Effector CD4-positive, alpha-beta T cell (primary cell): ENCODE results near the gene GSG1L.

Experiments used
- DNase-seq: peaks from one replicate; pipeline ENCODE4 v3.0.0-alpha.2; 2020

GSG1L gene

DNA sequence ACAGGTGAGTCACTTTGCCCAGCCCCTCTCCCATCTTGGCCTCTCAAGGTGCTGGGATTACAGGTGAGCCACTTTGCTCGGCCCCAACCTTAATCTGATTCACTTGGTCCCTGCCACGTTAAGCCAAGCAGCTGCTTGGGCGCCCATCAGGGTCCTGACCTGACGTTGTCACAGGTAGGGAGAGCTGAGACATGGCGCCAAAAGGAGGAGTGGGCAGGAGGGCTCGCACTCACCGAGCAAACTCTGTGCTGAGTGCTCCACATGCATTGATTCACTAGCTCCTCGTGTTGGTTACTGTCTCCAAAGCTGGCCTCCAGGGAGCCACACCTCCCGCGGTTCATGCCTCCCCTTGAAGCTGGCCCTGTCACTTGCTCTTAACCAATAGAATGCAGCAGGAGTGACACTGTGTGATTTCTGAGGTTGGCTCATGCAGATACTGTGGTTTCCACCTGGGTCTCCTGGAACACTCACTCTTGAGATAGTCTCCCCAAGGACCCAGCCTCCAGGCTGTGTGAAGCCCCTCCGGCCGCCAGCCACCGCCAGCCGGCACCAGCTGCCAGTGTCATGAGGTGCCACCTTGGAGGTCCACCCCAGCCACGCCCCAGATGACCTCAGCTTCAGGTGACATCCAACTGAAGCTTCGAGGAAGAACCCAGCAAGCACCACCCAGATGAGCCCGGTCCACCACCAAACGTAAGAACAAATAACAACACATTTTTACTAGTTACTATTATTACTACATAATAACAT lies 223.0 kb downstream of the GSG1L start:
- no peak for DNase-seq

DNA sequence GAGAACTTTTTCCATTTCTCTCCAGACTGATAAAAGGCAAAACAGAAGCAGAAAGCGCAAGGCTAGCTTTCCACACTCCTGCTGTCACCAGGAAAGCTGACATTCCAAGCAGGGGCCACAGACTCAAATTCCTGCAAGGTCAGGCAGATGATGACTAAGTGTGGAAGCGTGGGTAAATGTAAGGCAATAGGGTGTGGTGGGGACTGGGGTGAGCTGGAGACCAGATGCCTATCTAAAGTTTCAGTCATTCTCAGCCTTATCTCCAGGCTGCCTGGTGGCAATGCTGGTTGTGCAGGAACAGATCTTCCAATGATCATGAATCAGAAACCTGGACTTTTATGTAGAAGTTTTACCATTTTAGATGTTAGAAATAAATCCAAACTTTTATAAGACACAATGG lies 224.1 kb downstream of the GSG1L start:
- DNase-seq: no peak

DNA sequence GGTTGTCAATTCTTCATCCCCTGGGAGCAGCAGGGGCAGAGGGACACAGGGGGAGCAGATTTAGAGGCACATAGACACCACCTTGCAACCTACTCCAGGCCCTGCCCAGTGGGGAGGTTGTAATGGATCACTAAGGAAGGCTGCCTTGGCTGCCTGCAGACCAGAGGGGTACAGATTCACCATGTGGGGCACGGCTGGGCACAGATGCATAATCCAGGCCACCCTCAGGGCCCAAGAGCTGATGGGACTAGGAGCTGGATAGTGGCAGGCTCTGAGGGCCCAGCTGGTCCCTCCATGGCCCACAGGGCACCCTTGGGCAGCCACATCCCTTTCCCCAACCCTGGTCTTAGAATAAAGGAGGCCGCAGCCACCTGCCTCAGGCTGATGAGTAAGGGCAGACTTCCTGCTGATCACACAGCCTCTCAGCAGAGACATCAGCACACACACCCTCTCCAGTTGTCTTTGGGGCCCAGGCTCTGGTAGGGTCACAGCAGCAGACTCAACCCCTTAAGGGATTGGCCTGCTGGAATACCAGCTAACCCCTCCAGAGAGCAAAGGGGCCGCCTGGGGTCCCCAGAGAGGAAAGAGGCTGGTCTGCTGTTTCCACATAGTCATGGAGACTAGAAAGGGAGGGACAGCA lies 224.9 kb downstream of the GSG1L start:
- DNase-seq: no peak

DNA sequence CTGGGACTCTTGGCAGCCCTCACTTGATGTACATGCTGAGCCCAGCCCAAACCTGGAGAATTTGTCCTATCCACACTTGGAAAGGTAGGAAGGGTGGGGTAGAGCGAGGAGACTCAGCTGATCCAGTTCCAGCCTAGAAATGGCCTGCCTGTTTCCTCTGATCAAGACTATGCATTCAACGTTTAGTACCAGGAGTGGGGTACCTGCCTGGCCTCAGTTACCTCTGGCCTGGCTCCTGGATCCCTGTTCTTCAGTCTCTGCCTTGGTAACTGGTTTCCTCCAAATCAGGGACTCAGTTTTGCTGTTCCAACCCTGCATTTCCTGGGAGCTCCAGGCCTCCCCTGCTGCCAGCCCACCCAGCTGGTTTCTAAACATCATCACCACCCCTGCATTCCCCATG lies 233.5 kb downstream of the GSG1L start:
- no peak for DNase-seq

DNA sequence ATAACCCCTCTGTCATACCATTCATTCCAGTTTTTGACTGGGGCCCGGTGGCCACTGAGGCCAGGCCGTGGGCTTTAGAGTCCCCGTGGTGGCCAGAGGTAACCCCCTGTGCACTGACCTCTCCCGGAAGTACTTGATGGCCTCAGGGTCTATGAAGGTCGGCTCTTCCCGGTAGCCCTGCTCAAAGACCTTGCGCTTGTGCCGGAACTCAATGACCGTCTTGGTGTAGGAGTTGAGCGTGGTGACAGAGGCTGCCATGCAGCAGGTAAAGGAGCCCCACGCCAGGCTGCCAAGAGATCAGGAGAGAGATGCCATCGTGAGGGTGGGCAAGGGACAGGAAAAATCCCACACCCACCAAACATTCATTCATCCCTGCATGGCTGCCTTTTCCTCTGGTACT lies 234.8 kb downstream of the GSG1L start:
- DNase-seq: no peak

DNA sequence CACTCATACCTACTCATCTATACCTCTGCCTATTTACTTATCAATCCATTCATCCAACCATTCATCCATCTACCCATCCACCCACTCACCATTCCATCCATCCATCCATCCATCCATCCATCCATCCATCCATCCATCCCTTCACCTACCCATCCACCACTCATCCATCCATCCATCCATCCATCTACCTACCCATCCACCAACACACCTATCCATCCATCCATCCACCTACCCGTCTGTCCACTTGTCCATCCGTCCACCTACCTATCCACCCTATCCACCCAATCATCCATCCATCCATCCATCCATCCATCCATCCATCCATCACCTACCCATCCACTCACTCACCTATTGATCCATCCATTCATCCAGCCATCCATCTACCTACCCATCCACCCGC lies 235.7 kb downstream of the GSG1L start:
- DNase-seq: no peak

DNA sequence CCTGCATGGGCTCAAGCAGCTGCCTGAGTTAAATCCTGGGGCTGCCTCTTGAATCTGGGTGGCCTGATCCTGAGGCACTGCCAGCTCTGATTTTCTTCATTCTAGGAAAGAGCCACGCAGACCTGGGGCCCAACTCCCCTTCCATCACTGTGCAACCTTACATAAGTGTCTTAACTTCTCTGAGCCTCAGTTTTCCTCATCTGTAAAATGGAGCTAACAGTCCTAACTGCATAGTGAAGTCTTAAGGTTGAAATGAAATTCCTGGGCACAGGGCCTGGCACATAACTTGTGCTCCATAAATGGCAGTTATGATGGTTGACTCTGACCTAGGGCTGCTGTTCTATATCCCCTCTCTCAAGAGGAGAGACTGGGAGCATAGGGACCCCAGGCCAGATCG lies 236.6 kb downstream of the GSG1L start:
- DNase-seq: no peak

DNA sequence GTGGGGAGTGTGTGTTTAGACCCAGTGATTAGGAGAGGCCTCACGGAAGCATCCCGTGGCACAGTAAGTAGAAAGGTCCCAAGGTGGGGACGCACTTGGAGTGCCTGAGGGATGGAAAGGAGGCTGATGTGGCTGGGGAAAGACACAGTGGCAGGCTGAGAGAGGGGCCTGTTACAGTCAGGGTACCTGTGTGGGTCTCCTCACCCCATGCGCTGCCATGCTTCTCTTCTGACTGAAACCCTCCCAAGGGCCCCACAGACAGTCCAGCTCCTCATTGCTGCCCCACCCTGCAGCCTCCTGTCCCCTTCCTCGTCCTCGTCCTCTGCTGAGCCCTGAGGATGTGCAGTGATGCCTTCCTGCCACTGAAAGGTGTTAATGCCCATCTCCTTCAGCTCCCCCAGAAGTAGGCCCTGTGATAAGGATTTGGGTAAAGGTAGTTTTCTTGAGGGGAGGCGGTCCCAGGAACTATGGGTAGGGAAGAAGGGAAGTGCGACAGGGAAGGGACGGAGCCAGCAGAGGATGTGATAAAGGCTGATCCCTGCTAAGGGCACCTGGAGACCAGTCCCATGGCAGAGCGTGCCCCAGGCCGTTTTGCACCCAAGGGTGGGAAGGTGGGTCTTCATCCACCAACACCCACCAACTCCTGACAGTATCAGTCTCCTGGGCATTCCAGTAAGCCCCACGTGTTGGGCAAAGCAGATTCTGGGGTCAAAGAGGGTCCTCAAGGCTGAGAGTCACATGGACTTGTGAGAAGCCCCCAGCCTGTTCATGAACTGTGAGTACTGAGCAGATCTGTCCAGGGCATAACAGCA lies 237.2 kb downstream of the GSG1L start:
- DNase-seq: no peak

DNA sequence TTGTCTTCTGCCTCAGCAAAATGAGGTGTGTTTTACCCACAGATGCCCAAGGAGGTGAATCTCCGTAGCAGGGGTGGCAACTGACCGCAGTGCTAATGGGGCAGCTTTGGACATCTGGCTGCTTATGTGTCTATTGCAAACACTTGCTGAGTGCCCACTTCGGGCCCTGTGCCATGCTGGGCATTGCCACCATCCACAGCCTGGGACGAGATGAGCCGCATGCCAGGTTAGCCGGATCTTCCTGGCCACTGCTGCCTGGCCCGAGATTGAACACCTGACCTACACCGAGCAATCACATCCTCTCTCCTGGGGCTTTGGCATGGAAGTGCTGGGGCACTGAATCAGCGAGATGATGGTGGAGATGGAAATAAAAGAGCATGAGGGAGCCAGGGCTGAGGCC lies 238.7 kb downstream of the GSG1L start:
- no peak for DNase-seq

DNA sequence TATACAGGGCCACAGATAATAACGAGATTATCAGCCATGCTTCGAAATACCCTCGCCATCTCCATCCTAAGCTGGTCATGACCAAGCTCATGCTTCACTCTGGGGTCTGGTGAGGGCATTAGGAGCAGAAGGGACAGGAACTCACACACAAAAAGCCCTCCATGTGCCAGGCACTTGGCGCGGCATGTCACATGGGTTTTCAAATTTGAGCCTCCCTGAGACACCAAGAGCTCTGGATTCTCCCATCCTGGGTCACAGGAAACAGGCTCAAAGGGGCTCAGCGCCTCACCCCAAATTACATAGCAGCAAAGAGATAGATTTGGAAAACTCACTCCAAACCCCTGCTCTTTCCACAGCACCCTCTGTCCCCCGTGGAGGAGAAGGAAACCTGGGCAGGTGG lies 239.5 kb downstream of the GSG1L start:
- DNase-seq: no peak

DNA sequence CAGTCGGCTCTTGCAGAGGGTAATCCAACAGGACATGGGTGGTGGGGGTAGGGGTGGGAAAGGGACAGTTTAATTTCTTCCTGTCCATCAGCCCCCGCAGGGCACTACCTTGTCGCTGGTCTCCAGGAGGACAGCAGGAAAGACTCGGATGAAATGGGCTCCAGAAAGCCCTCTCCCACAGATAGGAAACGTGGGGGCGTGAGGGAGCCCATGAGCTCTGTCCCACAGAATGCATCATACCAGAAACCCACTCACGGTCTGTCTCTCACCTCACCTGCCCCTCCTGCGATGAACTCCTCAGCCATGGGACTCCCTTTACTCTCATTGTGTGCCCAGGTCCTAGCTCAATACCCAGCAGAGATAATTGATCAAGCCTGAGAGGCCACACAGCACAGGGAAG lies 240.1 kb downstream of the GSG1L start:
- no peak for DNase-seq

DNA sequence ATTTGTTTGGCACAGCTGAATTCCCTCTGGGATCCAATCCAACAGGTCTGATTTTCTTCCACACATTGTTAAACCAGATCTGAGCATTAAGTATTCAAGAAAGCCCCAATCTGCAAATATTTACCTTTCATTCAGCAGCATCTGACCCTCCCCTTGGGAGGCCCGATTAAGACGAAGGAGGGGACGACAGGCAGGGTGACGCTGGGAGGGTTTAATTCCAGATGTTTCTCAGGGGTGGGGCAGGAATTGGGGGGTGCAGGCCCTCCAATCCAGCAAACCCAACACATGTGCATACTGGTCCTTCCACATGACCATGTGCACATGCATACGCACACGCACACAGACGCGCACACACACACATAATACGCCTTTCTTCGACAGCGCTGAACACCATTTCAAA lies 240.5 kb downstream of the GSG1L start:
- no peak for DNase-seq

DNA sequence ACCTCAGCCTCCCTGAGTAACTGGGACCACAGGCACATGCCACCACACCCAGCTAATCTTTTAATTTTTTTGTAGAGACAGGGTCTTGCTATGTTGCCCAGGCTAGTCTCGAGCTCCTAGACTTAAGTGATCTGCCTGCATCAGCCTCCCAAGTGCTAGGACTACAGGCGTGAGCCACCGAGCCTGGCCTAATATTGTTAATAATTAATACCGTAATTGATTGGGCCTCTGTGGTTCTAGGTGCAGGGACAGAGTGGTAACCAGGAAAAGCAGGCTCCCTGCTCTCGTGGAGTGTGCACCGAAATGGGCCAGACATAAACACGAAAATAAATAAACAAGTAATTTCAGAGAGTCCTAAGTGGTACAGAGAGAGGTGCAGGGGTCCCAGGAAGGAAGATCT lies 241.0 kb downstream of the GSG1L start:
- no peak for DNase-seq

DNA sequence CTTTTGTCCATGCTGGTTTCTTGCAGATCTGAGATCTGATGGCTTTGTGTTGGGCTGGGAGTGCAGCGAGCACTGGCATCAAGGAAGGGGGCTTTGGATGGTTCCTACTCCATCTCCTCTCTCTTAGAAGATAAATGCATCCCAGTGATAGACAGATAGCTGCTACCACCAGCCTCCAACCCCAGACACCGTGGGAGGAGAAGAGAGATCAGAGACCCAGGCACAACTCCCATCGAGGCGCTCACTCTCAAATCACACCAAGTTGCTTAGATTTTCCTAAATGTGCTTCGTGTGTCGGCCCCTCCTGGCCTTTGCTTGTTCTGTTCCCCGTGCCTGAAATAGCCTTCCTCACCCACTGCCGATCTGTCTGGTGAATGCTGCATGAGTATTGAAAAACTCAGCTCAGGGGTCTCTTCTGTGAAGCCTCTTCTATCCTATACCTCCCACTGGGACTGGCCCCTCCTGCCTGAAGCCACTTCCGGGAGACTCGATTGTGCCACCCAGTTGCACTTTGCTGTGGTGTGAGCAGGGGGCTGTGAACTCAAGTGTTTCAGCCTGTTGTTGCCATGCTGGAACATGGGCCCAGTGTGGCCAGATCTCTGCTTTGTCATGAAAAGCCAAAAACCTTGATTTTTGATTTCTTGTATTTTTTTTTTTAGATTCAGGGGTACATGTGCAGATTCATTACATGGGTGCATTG lies 242.7 kb downstream of the GSG1L start:
- DNase-seq: no peak

DNA sequence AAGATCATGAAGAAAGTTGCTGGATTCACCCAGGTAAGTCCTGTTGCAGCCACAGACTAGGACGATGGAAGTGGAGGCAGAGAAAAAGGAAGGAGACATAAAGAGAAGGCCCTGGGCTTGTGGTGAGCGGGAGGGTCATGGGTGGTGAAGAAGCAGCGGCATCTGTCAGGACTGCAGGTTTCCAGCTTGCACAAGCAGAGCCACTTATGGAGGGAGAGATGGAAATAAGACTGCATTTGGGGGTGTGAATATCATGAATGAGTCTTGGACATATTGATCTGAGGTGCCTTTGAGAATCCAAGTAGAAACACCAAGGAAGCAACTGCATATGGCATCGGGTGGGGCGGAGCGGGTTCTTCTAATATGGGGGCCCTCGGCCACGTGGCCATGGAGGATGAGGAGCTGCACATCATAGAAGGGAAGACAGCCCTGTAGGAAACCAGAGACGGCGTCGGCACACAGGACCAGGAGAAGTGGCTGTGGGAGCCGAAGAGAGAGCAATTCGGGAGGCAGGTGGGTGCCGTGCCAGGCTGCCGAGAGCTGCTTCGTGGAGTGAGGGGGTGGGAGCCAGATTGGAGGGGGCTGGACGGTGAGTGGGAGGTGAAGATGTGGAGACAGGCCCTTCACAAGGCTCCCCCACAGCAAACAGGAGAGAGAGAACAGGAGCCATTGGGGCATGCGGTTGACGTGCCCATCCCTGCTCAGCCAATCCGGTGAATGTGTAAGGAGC lies 243.5 kb downstream of the GSG1L start:
- no peak for DNase-seq

DNA sequence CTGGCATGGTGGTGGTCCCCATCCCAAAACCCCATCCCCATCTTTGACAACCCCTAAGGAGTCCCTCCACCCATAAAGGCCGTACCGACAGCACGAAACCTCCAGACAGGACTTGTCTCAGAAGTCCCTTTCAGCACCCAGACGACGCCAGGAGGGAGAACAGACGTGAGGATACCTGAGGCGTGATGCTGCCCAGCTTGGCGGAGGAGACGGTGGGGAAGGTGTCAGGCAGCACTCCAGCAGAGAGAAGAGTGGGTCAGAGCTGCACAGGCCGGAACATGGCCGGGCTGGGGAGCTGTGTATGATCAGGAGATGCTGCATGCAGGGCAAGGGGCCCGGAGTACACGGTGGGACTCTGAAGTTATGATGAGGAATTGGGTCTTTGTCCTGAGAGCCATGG lies 244.2 kb downstream of the GSG1L start:
- DNase-seq: no peak

DNA sequence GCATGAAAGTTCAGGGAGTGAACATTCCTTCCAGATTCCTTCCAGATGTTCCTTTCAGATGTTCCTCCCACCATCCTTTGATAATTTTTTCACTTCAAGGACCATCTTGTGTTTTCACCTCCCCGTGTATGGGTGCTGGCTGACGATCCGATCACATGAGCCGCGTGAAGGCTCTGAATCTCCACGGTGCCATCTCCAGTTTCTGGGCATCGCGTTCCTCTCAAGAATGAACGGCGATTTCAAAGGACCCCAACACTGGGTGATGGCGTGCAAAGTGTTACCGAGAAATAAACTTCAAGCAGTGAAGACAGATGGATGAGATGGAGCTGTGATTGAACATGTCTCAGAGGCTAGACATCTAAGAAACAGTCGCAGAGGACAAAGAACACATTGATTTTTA lies 245.3 kb downstream of the GSG1L start:
- DNase-seq: no peak

DNA sequence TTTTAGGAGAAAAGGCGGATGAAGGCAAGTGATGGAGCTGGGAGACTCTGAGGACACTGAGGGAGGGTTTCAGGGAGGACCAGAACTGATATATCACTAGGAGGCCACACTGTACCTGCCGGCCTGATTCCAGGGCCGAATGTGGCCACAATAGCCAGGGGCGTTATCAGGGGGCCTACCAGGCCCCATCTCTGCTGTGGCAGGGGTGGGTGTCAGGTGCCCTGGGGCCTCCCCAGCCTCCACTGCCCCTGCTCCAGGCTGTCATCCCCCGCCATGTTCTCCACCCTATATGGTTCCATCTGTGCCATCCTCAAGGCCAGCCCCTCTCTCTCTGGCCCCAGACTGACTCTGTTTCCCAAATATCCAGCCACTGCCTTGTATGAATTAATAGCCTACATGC lies 246.5 kb downstream of the GSG1L start:
- no peak for DNase-seq

DNA sequence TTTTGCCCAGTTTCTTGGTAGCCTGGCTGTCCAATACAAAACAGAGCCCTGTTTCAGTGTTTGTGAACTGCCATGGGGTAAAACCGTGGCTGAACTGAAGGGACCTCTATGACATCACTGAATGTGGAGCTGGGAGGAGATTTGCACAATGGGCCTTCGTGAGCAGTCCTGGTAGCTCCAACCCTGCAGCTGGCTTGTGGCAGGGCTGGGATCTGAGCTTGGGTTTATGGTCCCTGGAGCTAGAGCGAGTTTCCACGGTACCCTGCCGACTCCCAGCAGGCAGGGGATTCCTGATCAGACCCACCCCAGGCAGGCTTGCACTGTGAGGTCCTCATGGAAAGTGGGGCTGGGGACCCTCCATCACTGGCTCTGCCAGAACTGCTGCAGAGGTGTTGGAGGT lies 247.0 kb downstream of the GSG1L start:
- DNase-seq: no peak

DNA sequence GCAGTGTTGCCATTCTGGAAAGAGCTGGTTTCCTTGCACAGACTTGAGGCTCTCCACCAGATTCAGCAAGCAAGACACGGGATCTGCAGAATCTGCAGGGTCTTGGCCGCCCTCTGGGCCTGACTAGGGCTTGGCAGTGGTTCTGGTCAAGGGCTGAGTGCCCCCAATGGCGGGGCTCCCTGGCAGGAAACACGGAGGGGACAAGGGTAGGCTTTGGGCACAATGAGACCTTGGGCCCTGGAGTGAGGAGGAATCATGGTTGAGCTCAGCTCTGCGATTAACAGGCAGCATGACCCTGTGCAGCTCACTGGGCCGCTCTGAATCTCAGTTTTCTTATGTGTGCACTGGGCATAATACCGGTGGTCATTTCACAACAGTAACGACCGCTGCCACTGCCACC lies 249.9 kb downstream of the GSG1L start:
- no peak for DNase-seq

DNA sequence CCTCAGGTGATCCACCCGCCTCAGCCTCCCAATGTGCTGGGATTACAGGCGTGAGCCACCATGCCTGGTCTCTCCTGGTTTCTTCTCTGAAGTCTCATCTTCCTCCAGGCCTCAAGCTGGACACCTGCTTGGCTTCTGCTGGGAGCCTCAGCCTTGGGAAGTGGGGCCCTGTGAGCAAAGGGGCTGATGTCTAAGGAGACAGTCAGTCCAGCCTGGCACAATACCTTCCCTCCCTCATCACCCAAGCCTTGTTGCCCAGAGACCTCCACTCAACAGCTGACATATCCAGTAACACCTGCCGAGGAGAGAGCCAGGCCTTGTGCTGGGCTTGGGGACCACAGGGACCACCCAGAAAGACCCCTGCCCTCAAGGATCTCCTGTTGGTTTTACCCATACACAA lies 251.6 kb downstream of the GSG1L start:
- no peak for DNase-seq

DNA sequence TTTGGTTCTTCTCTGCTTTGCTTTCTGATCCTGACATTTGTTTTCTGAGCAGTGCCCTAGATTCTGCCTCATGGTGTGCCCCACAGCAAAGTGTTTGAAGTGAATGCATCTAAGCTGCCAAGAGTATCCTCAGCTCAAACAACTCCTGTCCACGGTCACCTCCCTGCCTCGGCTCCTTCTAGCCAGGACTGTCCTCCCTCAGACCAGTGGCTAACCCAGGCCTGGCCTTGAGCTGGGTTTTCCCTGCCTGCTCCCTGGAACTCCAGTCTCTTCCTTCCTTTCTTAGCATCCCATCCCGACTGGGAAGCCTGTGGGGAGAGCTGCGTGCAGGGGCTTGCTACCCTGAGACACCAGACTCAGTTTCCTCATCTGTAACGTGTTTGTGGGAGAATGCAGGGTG lies 256.5 kb downstream of the GSG1L start:
- DNase-seq: no peak

DNA sequence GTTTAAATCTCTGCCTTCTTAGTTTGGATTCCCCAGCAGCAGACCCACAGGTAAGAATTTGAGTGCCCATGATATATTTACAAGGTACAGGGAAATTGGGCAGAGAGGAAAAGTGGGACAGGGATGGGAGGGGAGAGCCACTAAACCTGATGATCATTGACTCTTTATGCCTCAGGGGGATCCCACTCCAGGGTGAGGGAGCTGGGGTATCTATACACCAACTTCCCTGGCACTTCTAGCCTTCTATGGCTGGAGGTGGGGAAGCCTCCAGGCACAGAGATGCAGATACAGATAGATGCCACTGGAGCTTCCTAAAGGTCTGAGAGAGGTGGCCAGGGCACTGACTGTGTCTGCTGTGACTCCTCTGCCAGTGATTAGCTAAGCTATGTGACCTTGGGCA lies 257.1 kb downstream of the GSG1L start:
- no peak for DNase-seq
